Left hindlimb (tissue), 1 donor: ENCODE data around the gene SCUBE3.
A peak's percentile ranks its signal among the peaks of the same experiment; 100 is the strongest.

ENCODE experiments used
- DNase-seq: peaks from one replicate; pipeline ENCODE4 v3.0.0-alpha.2; 2018

The SCUBE3 gene

GRCh38 chr6:35214869-35215664 is 1.3 kb downstream of the SCUBE3 start:
- no peak for DNase-seq

GRCh38 chr6:35215665-35216411 is 2.1 kb downstream of the SCUBE3 start:
- DNase-seq = no peak

GRCh38 chr6:35216412-35216732 is 2.6 kb downstream of the SCUBE3 start:
- no peak for DNase-seq

- DNase-seq = no peak
Measured at GRCh38 chr6:35216851-35217811, 3.4 kb downstream of the SCUBE3 start.

GRCh38 chr6:35218021-35218420 is 4.3 kb downstream of the SCUBE3 start:
- DNase-seq = no peak

GRCh38 chr6:35218456-35218855 is 4.7 kb downstream of the SCUBE3 start:
- no peak for DNase-seq

DNA sequence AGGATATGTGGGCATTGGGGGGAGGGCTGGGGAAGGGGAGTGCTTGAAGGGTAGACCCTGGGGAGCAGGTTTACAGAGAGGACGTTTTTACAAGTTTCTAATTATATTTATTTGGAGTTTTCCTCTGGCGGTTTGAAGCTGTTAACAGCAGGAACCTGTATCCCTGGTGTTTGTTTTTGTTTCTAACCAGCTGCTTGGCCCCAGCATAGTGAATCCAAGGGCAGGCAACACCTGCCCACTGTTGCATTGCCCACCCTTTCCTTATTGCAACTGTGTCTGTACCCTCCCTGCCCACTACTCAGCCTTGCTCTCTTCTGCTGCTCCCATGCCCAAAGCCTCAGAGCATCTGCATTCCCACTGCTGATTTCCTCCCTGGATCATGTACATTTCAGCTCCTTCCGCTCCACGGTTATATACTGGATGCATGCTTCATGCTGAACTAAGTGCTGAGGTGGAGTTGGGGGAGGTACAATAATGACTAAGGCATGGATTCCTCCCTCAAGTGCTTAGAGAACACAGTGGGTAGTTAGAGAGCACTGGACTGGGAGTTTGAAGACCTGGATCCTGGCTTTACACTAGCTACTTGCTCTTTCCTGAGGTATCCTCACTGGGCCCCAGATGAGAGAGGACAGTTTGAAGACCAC is 6.0 kb downstream of the SCUBE3 start:
- DNase-seq = no peak

GRCh38 chr6:35220711-35221110 is 7.0 kb downstream of the SCUBE3 start:
- no peak for DNase-seq

DNA sequence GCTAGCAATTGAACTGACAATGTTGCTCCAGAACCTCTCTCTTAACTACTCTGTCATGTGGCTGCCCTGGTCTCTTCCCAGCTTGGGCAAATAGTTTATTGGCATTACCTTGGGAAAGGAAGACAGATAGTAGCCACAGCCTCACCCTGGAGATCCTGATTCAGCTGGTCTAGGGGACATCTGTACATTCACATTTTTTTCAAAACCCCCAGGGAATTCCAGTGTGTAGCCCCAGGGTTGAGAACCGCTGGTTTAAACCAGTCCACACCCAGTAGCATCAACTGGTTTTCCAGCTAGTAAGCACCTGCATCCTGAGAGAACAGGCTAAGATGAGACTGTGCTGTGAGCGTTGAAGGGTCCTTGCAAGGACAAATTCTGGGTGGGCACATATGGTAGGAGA is 9.6 kb downstream of the SCUBE3 start:
- no peak for DNase-seq

DNA sequence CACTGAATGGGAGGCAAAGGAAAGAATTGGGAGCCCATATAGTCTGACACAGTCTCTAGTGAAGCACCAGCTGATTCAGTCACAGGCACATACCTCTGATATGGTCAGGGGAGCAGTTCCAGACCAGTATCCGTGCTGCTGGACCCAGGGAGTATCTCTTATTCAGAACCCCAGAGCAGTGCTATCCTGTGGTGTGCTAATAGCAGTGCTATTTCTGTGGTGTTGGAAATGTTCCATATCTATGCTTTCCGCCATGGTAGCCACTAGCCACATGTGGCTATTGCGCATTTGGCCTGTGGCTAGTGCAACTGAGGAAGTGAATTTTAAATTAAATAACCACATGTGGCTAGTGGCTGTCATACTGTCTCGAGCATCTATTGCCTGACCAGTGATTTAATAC is 11.0 kb downstream of the SCUBE3 start:
- DNase-seq = no peak

GRCh38 chr6:35228481-35228880 is 14.7 kb downstream of the SCUBE3 start:
- DNase-seq = no peak

- DNase-seq = no peak
Measured at GRCh38 chr6:35229304-35229703, 15.5 kb downstream of the SCUBE3 start.

DNA sequence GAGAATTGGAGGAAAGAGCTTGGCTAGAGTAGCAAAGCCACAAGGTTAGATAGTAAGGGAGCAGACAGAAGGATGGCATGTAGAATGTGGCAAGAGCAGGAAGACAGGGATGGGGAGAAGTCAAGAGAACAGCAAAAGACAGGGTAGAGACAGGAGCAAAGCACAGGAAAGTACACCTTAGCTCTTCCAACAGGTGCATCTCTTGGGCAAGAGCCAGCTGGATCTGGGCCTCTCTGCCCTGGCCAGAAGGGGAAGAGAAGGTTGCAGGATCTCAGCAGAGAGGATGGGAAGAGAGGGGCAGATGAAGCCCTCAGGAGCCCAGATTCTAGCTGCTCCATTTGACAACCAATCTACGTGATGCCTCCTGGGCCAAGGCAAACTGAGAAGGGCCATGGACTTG is 16.7 kb downstream of the SCUBE3 start:
- DNase-seq = no peak

GRCh38 chr6:35230950-35231349 is 17.2 kb downstream of the SCUBE3 start:
- no peak for DNase-seq

- no peak for DNase-seq
Measured at GRCh38 chr6:35231563-35231962, 17.8 kb downstream of the SCUBE3 start.

DNA sequence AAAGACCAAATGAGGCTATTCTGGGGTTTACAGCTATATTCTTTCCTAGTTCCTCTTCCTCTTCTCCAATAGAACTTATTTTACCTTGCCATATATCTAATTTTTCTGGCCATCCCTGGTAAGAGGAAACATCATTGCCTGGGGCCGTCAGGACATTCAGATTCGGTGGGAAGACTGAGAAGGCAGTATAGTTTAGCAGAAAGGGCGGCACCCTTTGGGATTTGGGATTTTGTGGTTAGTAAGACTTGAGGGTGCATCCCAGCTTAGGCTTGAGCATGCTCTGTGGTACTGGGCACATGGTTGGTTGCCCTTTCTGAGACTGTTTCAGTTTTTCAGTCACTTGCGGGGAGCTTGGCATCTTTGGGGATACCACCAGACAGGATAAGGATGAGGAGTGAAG is 21.1 kb downstream of the SCUBE3 start:
- DNase-seq = no peak

GRCh38 chr6:35236223-35236622 is 22.5 kb downstream of the SCUBE3 start:
- no peak for DNase-seq

DNA sequence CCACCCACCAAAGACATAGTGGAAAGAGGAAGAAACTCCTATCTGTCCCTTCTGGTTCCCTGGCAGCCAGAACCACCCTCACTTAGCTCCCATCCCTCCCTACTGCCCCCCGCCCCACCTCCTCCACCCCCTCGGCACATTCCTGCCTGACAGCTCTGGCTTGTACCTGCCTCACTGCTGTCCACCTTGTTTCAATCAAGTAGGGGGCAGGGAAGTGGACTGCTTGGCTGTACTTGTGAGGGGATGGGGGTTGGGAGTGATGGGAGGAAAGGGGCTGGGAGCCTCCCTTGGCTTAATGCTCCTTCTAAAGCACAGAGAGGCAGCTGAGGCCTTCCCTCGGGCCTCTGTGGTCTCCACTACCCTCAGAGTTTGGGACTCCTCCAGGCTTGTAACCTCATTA is 23.7 kb downstream of the SCUBE3 start:
- no peak for DNase-seq

GRCh38 chr6:35238843-35239289 is 25.1 kb downstream of the SCUBE3 start:
- peak; percentile 56 for DNase-seq

GRCh38 chr6:35239581-35239980 is 25.8 kb downstream of the SCUBE3 start:
- DNase-seq = no peak

GRCh38 chr6:35240838-35241801 is 27.4 kb downstream of the SCUBE3 start:
- peak; percentile 76 for DNase-seq

DNA sequence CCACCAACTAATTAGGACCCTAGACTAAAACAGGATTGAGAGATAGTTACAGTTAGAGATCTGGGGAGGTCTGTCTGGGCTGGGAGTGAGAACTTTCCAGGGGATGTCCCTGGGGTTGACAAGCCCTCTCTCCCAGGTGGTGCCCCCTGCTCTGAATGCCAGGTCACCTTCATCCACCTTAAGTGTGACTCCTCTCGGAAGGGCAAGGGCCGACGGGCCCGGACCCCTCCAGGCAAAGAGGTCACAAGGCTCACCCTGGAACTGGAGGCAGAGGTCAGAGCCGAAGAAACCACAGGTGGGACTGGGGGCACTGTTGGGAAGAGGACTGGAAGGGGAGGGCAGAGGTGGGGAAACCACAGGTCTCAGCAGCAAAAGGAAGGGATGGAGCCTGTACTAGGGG is 28.7 kb downstream of the SCUBE3 start:
- no peak for DNase-seq
